ENCODE data around the gene ODAD4.

GRCh38 chr17:41967141-41967920 lies 36.9 kb downstream of the ODAD4 start:
- TF ChIP-seq CTCF (IDR thresholded peaks at IDR 0.05), result no peak
- TF ChIP-seq NFIC (IDR thresholded peaks at IDR 0.05; ENCODE audit: borderline replicate concordance), result no peak
- TF ChIP-seq EP300 (IDR thresholded peaks at IDR 0.05; ENCODE audit: borderline replicate concordance in 1 of 2, low read depth in 1 of 2, low read length in 1 of 2), result no peak
- TF ChIP-seq EZH2phosphoT487 (IDR thresholded peaks at IDR 0.05; ENCODE audit: borderline replicate concordance, low read depth), result no peak
- TF ChIP-seq POLR2AphosphoS5 (IDR thresholded peaks at IDR 0.05; ENCODE audit: low read depth, low read length), result no peak
